Activated CD8-positive, alpha-beta T cell treated with anti-CD3 and anti-CD28 coated beads for 36 hours (primary cell): ENCODE measurements around the gene COL25A1. TPM values are rescaled to one million over a fixed set of nuclear protein-coding genes. Genes with fewer than 3 reads are reported as not detected.

Experiments used
- ATAC-seq: fragments of 200-7000 bp; cut with Tn5 transposase; one replicate; pipeline ENCODE4 v1.10.0; 2021; ENCODE audit warnings: mild to moderate bottlenecking, moderate library complexity
- CTCF ChIA-PET: fragments of 350-600 bp; sonication (Branson Sonifier 250); formaldehyde crosslinking; loops from one replicate; lab custom pipeline; 2021; ENCODE audit warnings: antibody characterized with exemption; lab: Charles Lee
- POLR2A ChIA-PET: fragments of 350-600 bp; sonication (Branson Sonifier 250); formaldehyde crosslinking; loops from one replicate; lab custom pipeline; 2021; ENCODE audit warnings: antibody characterized with exemption; lab: Charles Lee
- DNase-seq: peaks from one replicate; pipeline ENCODE4 v3.0.0-alpha.2; 2020
- H3K27ac Mint-ChIP-seq: one replicate; pipeline ENCODE4 v1.8.0; 2021; ENCODE audit warnings: mild to moderate bottlenecking, mixed read lengths
- H3K27me3 Mint-ChIP-seq: one replicate; pipeline ENCODE4 v1.8.0; 2021; ENCODE audit warnings: mixed read lengths
- H3K36me3 Mint-ChIP-seq: one replicate; pipeline ENCODE4 v1.8.0; 2021; ENCODE audit warnings: low read depth, mixed read lengths
- H3K4me1 Mint-ChIP-seq: one replicate; pipeline ENCODE4 v1.8.0; 2021; ENCODE audit warnings: low read depth, mixed read lengths
- H3K4me3 Mint-ChIP-seq: one replicate; pipeline ENCODE4 v1.8.0; 2021; ENCODE audit warnings: mild to moderate bottlenecking, moderate library complexity, mixed read lengths
- H3K9me3 Mint-ChIP-seq: one replicate; pipeline ENCODE4 v1.8.0; 2021; ENCODE audit warnings: mixed read lengths
- intact Hi-C: fragments of 100-400 bp; cut with micrococcal nuclease; formaldehyde crosslinking; loops from one replicate; pipeline ENCODE4 v1.10.0; 2022
- total RNA-seq, 2 experiments: library from RNA; stranded (reverse); gene quantifications; one replicate each; pipeline ENCODE4 v1.2.3, GENCODE V29; 2021
- TF ChIP-seq, protein P1 (sequence below): fragments of 200-600 bp; IDR thresholded peaks from one replicate; pipeline ENCODE4 v1.8.0; 2022; ENCODE audit warnings: antibody characterized with exemption, mild to moderate bottlenecking

Gene COL25A1
- total RNA-seq, 2 experiments from 2014 or later: not detected

DNA sequence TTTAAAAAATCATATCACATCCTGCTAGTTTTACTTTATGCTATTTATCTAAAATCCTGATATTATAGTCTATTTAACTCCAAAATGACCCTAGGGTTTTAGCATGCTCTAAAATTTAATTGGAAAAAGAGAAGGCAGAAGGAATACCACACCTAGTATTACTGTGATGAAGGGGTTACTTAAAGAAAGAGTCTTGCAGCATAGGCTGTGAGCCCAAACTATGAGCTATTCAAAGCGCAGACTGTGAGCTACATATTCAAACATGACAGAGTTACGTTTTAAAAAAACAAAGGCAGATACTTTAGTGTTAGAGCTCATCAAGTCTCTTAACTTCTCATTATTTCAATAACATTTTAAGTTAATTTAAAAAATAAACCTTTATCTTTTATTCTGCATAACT is 291.9 kb downstream of the COL25A1 start:
- ATAC-seq (no peak), DNase-seq (no peak)
- intact Hi-C loops: no loop called here
- Mint-ChIP-seq H3K4me1 (peaks cover 2% of the 10 kb centered on the region), H3K4me3 (no peak overlapping the region), H3K27ac (no peak overlapping the region), H3K36me3 (no peaks in the 10 kb centered on the region), H3K27me3 (peaks cover 2% of the 10 kb centered on the region), H3K9me3 (no peaks in the 10 kb centered on the region)
- TF ChIP-seq, protein P1, sequence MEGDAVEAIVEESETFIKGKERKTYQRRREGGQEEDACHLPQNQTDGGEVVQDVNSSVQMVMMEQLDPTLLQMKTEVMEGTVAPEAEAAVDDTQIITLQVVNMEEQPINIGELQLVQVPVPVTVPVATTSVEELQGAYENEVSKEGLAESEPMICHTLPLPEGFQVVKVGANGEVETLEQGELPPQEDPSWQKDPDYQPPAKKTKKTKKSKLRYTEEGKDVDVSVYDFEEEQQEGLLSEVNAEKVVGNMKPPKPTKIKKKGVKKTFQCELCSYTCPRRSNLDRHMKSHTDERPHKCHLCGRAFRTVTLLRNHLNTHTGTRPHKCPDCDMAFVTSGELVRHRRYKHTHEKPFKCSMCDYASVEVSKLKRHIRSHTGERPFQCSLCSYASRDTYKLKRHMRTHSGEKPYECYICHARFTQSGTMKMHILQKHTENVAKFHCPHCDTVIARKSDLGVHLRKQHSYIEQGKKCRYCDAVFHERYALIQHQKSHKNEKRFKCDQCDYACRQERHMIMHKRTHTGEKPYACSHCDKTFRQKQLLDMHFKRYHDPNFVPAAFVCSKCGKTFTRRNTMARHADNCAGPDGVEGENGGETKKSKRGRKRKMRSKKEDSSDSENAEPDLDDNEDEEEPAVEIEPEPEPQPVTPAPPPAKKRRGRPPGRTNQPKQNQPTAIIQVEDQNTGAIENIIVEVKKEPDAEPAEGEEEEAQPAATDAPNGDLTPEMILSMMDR: no peak
- POLR2A ChIA-PET: no interaction called here
- CTCF ChIA-PET: interaction anchor here (0.6 kb wide), 1 partner anchor 395 kb away, joined by 3 read pairs; no protein-coding TSS in a partner anchor

DNA sequence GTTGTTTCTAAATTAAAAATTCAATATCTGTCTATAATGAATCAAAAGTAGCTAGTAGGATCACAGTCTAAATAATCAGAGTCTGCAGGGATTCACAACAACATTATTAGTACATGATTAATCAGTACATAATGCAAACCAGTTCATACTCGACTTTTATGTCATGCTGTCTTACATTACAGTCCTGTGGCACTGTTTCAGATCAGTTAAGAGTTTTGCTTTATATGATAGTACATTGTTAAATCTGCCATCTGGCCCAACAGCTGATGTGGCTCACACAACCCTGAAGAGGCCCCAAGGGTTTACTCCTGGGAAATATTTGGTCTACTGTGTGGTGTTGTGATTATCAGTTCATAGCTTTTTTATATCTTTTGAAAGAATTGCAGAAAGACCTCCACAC is 292.5 kb downstream of the COL25A1 start:
- Mint-ChIP-seq H3K9me3 (no peaks in the 10 kb centered on the region), H3K4me3 (no peak overlapping the region), H3K27ac (no peak overlapping the region), H3K27me3 (peaks cover 2% of the 10 kb centered on the region), H3K4me1 (peaks cover 4% of the 10 kb centered on the region), H3K36me3 (no peaks in the 10 kb centered on the region)
- ChIA-PET CTCF (no interaction called here), POLR2A (no interaction called here)
- ATAC-seq: no peak
- DNase-seq: no peak
- TF ChIP-seq, protein P1: no peak
- intact Hi-C loops: no loop called here

DNA sequence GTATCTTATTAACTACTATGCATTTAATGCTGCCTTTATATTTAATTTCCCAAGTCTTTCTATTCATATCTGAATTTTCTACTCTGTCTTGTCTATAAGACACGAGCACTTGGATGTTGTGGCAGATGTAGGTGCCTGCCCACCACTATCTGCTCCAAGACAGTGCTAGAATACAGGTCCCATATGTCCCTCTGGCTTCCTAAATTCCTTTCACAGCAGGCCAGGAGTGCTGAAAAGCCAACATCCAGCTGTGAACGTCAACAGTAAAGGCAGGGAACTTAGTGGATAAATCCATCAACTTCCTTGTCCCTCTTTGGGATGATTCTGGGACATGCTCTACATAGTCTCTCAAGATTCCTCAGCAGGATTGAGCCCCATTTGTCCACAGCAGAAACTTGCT is 294.5 kb downstream of the COL25A1 start:
- H3K36me3 Mint-ChIP-seq: no peaks in the 10 kb centered on the region
- no peak for DNase-seq
- ChIA-PET CTCF (no interaction called here), POLR2A (no interaction called here)
- peaks cover 2% of the 10 kb centered on the region for H3K27me3 Mint-ChIP-seq
- H3K27ac Mint-ChIP-seq: no peak overlapping the region
- ATAC-seq: no peak
- no peaks in the 10 kb centered on the region for H3K9me3 Mint-ChIP-seq
- intact Hi-C loops: no loop called here
- TF ChIP-seq, protein P1: no peak
- no peak overlapping the region for H3K4me3 Mint-ChIP-seq
- peaks cover 4% of the 10 kb centered on the region for H3K4me1 Mint-ChIP-seq

DNA sequence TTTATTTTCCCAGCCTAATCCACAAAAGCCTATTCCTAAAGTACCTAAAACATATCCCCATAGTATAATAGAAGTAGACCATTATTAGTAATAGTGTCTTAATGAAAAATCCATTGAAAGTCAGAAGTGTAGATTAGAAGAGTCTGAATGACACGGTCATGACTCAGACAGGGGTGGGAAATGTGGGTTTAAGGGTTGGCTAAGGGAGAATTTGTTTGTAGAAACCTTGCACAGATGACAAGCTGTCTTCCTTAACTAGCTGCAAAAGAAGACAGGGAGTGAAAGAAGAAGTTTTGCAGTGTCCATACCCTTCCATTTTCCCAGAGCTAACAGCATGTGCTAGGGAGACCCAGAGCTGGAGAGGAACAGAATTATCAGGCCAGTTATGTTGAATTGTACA is 296.9 kb downstream of the COL25A1 start:
- Mint-ChIP-seq H3K27ac (no peak overlapping the region), H3K9me3 (no peaks in the 10 kb centered on the region), H3K4me1 (peaks cover 4% of the 10 kb centered on the region), H3K36me3 (no peaks in the 10 kb centered on the region), H3K27me3 (peaks cover 2% of the 10 kb centered on the region), H3K4me3 (no peak overlapping the region)
- DNase-seq (peak; percentile 29), ATAC-seq (peak; percentile 51)
- POLR2A ChIA-PET: no interaction called here
- CTCF ChIA-PET: no interaction called here
- TF ChIP-seq, protein P1: no peak
- intact Hi-C loops: no loop called here

DNA sequence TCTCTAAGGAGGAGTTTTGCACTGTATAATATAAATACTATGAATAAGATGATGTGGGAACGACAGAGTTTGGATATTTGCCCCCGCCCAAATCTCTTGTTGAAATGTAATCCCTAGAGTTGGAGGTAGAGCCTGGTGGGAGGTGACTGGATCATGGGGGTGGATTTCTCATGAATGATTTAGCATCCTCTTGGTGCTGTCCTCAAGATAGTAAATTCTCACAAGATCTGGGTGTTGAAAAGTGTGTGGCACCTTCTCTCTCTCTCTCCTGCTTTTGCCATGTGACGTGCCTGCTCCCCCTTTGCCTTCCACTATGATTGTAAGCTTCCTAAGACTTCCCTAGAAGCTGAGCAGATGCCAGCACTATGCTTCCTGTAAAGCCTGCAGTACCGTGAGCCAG is 298.0 kb downstream of the COL25A1 start:
- ChIA-PET CTCF (no interaction called here), POLR2A (no interaction called here)
- Mint-ChIP-seq H3K9me3 (no peaks in the 10 kb centered on the region), H3K4me1 (peaks cover 4% of the 10 kb centered on the region), H3K36me3 (no peaks in the 10 kb centered on the region), H3K27ac (no peak overlapping the region), H3K27me3 (peaks cover 2% of the 10 kb centered on the region), H3K4me3 (no peak overlapping the region)
- DNase-seq (no peak), ATAC-seq (no peak)
- TF ChIP-seq, protein P1: no peak
- intact Hi-C loops: no loop called here
